HG03571 (cell line): ENCODE data around the gene COL9A1.

Experiments used
- ATAC-seq: cut with Tn5 transposase; IDR thresholded peaks from one replicate; pipeline ENCODE4 v1.9.1; 2021; ENCODE audit not compliant: unreplicated experiment

Gene COL9A1

GRCh38 chr6:70176842-70177550, 125.9 kb downstream of the COL9A1 start:
- no peak for ATAC-seq

GRCh38 chr6:70175770-70176169, 127.1 kb downstream of the COL9A1 start:
- no peak for ATAC-seq

- no peak for ATAC-seq
These were observed 130.6 kb downstream of the COL9A1 start for GRCh38 chr6:70172252-70172651.

DNA sequence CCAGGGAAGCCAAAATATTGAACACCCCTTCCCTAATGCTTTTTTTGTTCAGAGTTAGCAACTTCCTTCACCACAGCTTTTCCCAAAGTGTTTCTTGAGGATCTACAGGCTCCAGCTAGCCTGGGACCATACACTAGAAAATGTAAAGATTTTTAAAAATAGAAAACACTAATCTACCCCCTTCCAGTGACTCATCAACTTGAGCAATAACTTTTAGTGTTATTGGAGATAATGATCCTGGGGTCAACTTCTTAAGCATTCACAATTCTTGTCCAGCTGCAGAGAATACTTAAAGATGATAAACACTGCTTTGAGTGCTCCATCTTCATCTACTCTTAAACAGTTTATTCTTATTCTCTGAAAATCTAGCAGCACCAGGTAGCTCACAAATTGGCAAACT, 131.6 kb downstream of the COL9A1 start:
- ATAC-seq, result no peak

DNA sequence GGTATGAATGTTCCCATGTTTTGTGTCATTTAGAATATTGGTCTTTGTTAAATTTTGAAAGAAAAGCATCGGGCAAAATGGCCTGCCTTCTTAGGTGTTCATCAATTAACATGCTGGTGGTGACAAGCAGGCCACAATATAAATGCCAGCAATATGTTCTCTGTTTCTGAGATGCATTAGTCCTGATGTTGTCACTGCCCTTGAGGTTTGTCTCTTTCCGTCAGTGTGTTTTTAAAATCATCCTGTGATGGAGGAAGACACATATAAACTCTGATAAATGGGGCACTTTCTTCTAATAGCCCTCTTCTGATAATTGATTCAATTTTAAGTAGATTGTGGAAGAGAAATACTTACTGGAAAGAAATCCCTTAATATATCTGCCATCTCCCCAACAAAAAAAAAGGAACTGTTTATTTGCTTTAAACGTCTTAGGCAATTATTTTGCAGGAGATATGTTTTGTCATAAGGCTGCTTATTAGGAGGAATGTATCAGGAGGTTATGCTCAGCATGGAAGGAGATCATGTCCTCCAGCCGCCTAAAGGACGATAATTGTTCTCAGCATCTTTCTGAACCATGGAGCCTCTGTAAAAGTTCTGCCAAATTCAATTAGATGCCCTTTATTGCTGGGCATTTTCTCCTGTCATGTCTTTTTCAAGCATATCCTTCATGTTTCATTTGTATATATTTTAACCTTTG, 134.1 kb downstream of the COL9A1 start:
- no peak for ATAC-seq
